AG04450 (cell line): ENCODE measurements around the gene FER1L5. TPM values are rescaled to one million over a fixed set of nuclear protein-coding genes. Genes with fewer than 3 reads are reported as not detected.

Experiments used
- CTCF ChIA-PET: fragments of 300-600, 350-600 bp; formaldehyde crosslinking; extraction: SDS; loops from one replicate; lab custom pipeline; 2022; ENCODE audit warnings: antibody characterized with exemption, inconsistent platforms; lab: Charles Lee
- POLR2A ChIA-PET: fragments of 350-600 bp; formaldehyde crosslinking; extraction: SDS; loops from one replicate; lab custom pipeline; 2021; ENCODE audit warnings: antibody characterized with exemption, inconsistent platforms; lab: Yijun Ruan, JAX
- DNase-seq: peaks from one replicate; pipeline ENCODE4 v3.0.0-alpha.2; 2011; ENCODE audit warnings: low read depth, low spot score
- H3K27ac ChIP-seq: one replicate; pipeline ENCODE4 v1.5.1; 2012; ENCODE audit warnings: low read depth, low read length, control low read depth
- H3K27me3 ChIP-seq: one replicate; pipeline ENCODE4 v1.6.0; 2012; ENCODE audit warnings: low read length; ENCODE audit not compliant: control insufficient read depth, insufficient read depth
- H3K4me3 ChIP-seq: 2 replicates; pipeline ENCODE4 v1.5.1; 2011; ENCODE audit warnings: mild to moderate bottlenecking, low read depth, low read length, control low read depth
- H3K9me3 ChIP-seq: 2 replicates; pipeline ENCODE4 v1.5.1; 2012; ENCODE audit warnings: low read length; ENCODE audit not compliant: control insufficient read depth, insufficient read depth
- CTCF ChIP-seq: IDR thresholded peaks from 2 replicates; pipeline ENCODE4 v1.5.1; 2011; ENCODE audit warnings: low read depth, low read length, control low read depth, inconsistent platforms
- polyA plus RNA-seq: library from polyadenylated mRNA; depleted of rRNA; stranded (reverse); fragments of >200 nt; gene quantifications from 2 replicates; pipeline ENCODE4 v1.2.3, GENCODE V29; 2011

The FER1L5 gene
- polyA plus RNA-seq, 1 experiment: 0.17 TPM

- no peak for DNase-seq
- CTCF ChIA-PET: no interaction called here
- TF ChIP-seq CTCF: no peak
- no peak overlapping the region for H3K4me3 ChIP-seq
- peaks cover 6% of the 10 kb centered on the region; the same call in 1 of the 2 replicates for H3K9me3 ChIP-seq
- POLR2A ChIA-PET: no interaction called here
- H3K27ac ChIP-seq: no peak overlapping the region
- H3K27me3 ChIP-seq: no peaks in the 10 kb centered on the region
These were observed 52.4 kb downstream of the FER1L5 start for GRCh38 chr2:96694816-96695455.

GRCh38 chr2:96695602-96696001 lies 53.0 kb downstream of the FER1L5 start:
- no peak for DNase-seq

GRCh38 chr2:96697476-96697875 lies 54.9 kb downstream of the FER1L5 start:
- no peak overlapping the region for H3K27ac ChIP-seq
- no peak for DNase-seq
- no peak for TF ChIP-seq CTCF
- ChIA-PET CTCF (no interaction called here), POLR2A (interaction anchor here (0.5 to 0.6 kb wide), 2 partner anchors 21 to 44 kb away, joined by 3 read pairs; no protein-coding TSS in a partner anchor)
- H3K27me3 ChIP-seq: no peaks in the 10 kb centered on the region
- H3K9me3 ChIP-seq: peaks cover 6% of the 10 kb centered on the region; the same call in 1 of the 2 replicates
- H3K4me3 ChIP-seq: no peak overlapping the region

More at GRCh38 chr2:96695602-96696001, 53.0 kb downstream of the FER1L5 start:
- Histone ChIP-seq H3K9me3 (peaks cover 6% of the 10 kb centered on the region; the same call in 1 of the 2 replicates), H3K4me3 (no peak overlapping the region), H3K27ac (no peak overlapping the region), H3K27me3 (no peaks in the 10 kb centered on the region)
- ChIA-PET CTCF (no interaction called here), POLR2A (no interaction called here)
- TF ChIP-seq CTCF: no peak

GRCh38 chr2:96698221-96698861 lies 55.8 kb downstream of the FER1L5 start:
- no peak for DNase-seq
- CTCF ChIA-PET: no interaction called here

More at GRCh38 chr2:96698221-96698861, 55.8 kb downstream of the FER1L5 start:
- Histone ChIP-seq H3K27ac (no peak overlapping the region), H3K4me3 (no peak overlapping the region), H3K9me3 (peaks cover 6% of the 10 kb centered on the region; the same call in 1 of the 2 replicates), H3K27me3 (no peaks in the 10 kb centered on the region)
- POLR2A ChIA-PET: interaction anchor here (0.6 kb wide), 1 partner anchor 45 kb away, joined by 3 read pairs; no protein-coding TSS in a partner anchor
- no peak for TF ChIP-seq CTCF
